ENCODE measurements around the gene CIC. TPM values are rescaled to one million over a fixed set of nuclear protein-coding genes. Genes with fewer than 3 reads are reported as not detected.
"Not testable (repeated sequence)": the region's sequence is repeated elsewhere in the genome, so short reads cannot be mapped to it uniquely, and the experiment has no call there.

CIC gene
- total RNA-seq, 1 donor from 2014 or later = 63.9 TPM

DNA sequence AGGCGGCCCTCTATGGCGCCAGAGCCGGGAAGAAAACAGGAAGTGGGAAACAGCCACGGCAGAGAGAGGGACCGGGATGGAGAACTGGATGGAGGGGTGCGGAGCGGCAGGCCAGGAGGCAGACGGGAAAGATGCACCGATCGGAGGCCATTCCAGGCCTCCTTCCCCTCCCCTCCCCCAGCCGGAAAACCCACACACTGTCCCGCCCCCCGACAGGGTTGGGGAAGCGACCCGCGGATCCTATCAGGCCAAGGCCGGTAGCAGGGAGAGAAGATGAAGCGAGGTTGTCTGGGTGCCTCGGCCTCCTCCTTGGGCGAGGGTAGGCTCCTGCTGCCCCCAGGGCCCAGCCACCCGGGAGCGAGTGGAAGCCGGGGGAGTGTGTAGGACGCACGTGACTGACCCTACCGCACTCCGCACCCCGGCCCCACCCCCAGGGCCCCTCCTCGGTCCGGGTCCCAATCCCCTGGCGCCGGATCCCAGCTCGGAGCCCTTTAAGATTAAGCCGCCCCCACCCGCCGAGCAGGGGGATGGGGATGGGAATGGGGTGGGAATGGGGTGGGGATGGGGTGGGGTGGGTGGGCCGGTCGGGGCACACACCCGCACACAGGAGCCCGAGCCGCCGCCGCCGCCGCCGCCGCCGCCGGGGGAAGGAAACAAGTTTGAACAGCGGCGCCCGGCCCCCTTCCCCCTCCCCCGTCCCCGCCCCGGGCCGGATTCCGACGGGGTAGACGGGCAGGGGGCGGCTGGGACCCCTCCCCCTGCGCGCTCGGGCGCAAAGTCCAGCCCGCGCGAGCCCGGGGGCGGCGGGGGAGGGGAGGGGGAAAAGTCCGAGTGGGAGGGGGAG lies 15.6 kb upstream of the CIC start:
- H3K4me3 ChIP-seq (ENCODE audit: low read depth, low read length) = peak overlapping the region; percentile 99
- no peak for DNase-seq (ENCODE audit: low read depth)
- TF ChIP-seq, protein P1, sequence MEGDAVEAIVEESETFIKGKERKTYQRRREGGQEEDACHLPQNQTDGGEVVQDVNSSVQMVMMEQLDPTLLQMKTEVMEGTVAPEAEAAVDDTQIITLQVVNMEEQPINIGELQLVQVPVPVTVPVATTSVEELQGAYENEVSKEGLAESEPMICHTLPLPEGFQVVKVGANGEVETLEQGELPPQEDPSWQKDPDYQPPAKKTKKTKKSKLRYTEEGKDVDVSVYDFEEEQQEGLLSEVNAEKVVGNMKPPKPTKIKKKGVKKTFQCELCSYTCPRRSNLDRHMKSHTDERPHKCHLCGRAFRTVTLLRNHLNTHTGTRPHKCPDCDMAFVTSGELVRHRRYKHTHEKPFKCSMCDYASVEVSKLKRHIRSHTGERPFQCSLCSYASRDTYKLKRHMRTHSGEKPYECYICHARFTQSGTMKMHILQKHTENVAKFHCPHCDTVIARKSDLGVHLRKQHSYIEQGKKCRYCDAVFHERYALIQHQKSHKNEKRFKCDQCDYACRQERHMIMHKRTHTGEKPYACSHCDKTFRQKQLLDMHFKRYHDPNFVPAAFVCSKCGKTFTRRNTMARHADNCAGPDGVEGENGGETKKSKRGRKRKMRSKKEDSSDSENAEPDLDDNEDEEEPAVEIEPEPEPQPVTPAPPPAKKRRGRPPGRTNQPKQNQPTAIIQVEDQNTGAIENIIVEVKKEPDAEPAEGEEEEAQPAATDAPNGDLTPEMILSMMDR (conservative IDR thresholded peaks at IDR 0.05; ENCODE audit: low read depth, low read length) = no peak

DNA sequence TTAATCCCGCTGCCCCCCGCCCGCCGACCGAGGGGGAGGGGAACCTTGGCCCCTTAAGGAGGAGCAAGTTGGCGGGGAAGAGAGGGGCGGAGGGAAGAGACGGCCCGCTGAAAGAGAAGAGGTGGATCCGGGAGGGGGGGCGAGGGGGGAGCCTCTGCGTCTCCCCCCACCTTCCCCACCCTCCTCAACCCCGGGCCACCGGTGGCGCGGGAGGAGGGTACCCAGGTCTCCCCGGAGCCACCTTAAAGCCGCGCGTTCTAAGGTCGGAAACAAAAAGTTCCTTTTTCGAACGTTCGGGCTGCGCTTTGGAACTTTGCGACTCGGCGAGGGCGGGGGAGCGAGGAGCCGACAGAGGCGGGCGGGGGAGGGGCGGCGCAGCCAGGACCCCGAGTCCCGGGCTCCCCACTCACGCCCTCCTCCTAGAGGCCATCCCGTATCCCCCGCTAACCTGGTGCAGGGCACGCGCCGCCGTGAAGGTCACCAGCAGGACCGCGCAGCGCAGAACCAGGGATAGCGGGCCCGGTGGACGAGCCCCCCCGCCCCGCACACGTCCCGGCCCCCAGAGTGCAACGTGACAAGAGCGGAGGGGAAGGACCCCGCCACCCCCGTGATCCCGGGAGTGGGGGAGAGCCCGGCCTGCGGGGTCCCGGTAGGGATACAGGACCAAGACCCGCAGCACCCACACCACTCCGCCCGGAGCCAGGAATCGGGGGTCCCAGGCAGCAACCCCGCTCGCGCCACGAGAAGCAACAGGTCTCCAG lies 14.8 kb upstream of the CIC start:
- H3K4me3 ChIP-seq (ENCODE audit: low read depth, low read length) = peak overlapping the region; percentile 99
- DNase-seq (ENCODE audit: low read depth) = no peak
- TF ChIP-seq, protein P1 (conservative IDR thresholded peaks at IDR 0.05; ENCODE audit: low read depth, low read length) = no peak

DNA sequence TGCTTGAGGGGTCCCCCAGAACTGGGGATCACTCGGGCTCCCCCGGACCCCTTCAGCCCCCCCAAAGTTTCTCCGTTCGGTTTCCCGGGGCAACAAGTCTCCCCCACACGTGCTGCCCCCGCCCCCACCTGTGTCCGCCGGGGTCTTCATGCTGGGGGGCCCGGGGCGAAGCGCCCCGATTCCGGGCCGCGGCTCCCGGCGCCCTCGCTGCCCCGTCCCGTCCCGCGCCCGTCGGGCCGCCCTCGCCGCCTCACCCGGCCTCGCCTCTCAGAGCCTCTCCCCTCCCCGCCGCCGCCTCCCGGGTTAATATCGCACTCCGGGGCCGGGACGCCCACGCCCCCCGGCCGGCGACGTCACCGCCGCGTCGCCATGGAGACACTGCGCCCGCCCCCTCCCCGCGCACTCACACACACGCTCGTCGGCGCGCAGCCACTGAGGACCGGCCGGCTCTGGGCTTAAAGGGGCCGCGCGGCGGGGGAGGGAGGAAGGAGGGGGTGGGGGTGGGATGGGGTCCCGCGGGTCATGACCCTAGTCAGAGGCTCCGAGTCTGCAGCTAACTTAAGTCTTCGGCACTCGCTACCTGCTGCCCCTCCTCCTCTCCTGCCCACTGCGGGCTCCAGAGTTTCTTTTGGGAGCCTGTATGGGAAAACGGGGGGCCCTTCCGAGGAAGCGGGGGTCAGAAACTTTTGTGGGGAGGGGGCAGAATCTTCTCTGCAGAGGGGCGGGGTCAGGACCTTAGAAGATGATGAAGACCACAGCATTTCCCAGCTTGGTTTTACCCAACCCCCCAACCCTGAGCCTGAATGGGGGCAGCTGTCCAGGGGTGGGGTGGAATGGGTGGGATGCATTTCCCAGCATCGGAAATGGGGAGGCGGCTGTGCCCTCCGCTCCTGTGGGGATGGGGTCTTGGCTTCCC lies 13.9 kb upstream of the CIC start, which contains the start of gene ERF:
TSS of gene ERF (minus strand) at position 279 of the 916 bp plus-strand sequence. CDS start at position 150, 129 bp downstream.
- TF ChIP-seq, protein P1 (conservative IDR thresholded peaks at IDR 0.05; ENCODE audit: low read depth, low read length) = no peak
- peak within 1 kb of the TSS; percentile 99 for H3K4me3 ChIP-seq (ENCODE audit: low read depth, low read length)
- no peak for DNase-seq (ENCODE audit: low read depth)

DNA sequence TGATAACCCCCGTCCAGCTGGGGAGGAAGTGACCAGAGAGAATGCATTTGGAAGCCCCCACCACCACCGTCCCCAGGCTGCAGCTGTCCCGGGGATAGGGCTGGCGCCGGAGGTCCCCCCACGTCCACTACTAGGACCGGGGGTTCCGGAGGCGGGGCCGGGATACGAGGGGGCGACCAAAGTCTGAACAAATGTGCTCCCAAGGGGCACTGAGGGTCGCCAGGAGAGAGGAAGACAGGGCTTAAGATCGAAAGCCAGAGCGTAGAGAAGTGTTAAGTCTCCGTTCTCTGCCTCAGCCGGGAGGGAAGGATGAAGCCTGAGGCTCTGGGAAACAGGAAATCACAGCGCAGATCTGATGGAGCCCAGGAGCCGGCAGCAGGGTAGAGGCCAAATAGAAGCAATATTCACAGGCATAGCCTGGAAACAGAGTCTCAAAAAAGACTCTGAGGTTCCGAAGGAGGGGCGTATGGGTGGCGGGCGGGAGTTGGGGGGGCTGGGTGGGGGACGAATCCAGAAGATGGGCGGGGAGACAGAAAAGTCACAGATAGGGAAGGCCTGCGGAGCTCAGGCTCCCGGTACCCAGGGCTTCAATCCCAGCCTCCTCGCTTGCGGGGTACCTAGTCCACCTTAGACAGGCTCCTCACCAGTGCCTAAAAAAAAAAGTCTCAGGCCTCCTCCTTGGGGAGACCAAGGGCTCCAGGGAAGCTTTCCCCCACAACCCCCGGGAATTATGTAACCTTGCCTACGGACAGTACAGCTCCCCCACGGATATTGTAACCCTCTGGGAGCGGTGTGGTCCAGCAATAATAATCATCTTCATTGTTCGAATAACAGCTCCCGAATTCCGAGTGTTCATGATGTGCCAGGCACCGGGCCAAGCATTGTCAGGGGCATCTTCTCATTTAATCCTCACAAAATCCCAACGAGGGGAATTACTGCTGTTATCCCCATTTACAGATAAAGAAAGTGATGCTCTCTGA lies 13.0 kb upstream of the CIC start:
- TF ChIP-seq, protein P1 (conservative IDR thresholded peaks at IDR 0.05; ENCODE audit: low read depth, low read length) = no peak
- no peak for DNase-seq (ENCODE audit: low read depth)
- peak overlapping the region; percentile 99 for H3K4me3 ChIP-seq (ENCODE audit: low read depth, low read length)

DNA sequence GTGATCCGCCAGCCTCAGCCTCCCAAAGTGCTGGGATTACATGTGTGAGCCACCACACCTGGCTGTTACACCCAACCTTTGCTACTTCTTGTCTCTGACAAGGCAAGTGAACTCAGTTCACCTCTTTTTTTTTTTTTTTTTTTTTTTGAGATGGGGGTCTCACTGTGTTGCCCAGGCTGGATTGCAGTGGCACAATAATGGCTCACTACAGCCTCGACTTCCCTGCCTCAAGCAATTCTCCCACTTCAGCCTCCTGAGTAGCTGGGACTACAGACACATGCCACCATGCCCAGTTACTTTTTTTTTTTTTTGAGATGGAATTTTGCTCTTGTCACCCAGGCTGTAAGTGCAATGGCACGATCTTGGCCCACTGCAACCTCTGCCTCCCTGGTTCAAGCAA lies 11.2 kb upstream of the CIC start:
- DNase-seq (ENCODE audit: low read depth); H3K4me3 ChIP-seq (ENCODE audit: low read depth, low read length): not testable (repeated sequence)

DNA sequence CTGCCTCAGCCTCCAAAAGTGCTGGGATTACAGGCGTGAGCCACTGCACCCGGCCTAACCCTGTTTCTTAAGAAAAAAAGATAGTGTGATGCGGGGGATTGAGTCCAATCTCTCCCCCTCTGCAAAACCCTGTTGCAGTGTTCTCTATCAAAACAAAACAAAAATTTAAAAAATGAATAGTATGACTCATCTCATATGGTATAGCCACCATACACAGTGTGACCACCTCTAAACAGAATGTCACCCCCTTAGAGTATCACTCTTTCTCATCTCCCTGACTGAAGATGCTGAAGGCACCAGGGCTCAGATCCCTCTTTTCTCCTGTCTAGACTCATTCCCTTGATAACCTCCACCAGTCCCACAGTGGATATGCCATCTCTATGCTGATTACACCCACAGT lies 7.3 kb upstream of the CIC start:
- TF ChIP-seq, protein P1 (conservative IDR thresholded peaks at IDR 0.05; ENCODE audit: low read depth, low read length) = no peak
- DNase-seq (ENCODE audit: low read depth) = no peak

DNA sequence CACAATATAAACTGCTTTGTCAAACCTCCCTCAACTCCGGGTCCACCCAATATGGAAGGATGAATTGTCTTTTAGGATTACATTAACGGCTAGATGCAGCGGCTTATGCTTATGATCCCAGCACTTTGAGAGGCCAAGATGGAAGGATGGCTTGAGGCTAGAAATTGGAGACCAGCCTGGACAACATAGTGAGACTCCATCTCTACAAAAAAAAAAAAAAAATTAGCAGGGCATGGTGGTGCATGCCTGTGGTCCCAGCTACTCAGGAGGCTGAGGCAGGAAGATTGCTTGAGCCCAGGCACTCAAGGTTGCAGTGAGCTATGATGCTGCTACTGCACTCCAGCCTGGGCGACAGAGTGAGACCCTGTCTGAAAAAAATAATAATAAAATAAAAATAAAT lies 2.9 kb upstream of the CIC start:
- DNase-seq (ENCODE audit: low read depth); H3K4me3 ChIP-seq (ENCODE audit: low read depth, low read length): not testable (repeated sequence)

More for the DNA sequence above, 7.3 kb upstream of the CIC start:
- no peak overlapping the region for H3K4me3 ChIP-seq (ENCODE audit: low read depth, low read length)

DNA sequence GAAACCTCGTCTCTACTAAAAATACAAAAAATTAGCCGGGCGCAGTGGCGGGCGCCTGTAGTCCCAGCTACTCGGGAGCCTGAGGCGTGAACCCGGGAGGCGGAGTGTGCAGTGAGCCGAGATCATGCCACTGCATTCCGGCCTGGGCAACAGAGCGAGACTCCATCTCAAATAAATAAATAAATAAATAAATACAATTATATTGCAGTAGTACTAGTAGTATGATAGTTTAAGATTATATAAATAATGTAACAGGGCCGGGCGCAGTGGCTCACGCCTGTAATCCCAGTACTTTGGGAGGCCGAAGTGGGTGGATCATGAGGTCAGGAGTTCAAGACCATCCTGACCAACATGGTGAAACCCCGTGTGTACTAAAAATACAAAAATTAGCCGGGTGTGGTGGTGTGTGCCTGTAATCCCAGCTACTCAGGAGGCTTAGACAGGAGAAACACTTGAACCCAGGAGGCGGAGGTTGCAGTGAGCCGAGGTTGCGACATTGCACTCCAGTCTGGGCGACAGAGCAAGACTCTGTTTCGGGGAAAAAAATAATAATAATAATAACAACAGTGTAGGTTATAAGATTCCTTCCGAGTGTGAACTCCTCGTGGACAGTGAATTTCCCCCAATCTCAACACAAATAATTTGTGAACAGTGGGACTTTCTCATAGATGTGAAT lies 2.0 kb upstream of the CIC start:
- DNase-seq (ENCODE audit: low read depth); H3K4me3 ChIP-seq (ENCODE audit: low read depth, low read length): not testable (repeated sequence)
